Transverse colon (tissue), 3 donors: ENCODE data around the gene ZMIZ1.

Experiments used
- EP300 ChIP-seq: sonication (generic); formaldehyde crosslinking; IDR thresholded peaks from one replicate; pipeline ENCODE4 v1.6.1; 2017; ENCODE audit warnings: antibody characterized with exemption, low read depth
- POLR2A ChIP-seq: fragments of 450-650 bp; IDR thresholded peaks from one replicate; pipeline ENCODE4 v1.6.1; 2016; ENCODE audit warnings: antibody characterized with exemption, mild to moderate bottlenecking, moderate library complexity
- TF ChIP-seq, protein P1 (sequence below), 5 experiments: fragments of 200-600 bp in 3 of 5; fragments of 450-650 bp in 2 of 5; sonication (generic) in 3 of 5; IDR thresholded peaks; 1 replicate in 2 of 5; 2 replicates in 3 of 5; pipeline ENCODE4 v1.5.1; 2016 to 2017; ENCODE audit warnings: antibody characterized with exemption in 5 of 5, inconsistent platforms in 3 of 5, mild to moderate bottlenecking in 2 of 5, moderate library complexity in 1 of 5

DNA sequence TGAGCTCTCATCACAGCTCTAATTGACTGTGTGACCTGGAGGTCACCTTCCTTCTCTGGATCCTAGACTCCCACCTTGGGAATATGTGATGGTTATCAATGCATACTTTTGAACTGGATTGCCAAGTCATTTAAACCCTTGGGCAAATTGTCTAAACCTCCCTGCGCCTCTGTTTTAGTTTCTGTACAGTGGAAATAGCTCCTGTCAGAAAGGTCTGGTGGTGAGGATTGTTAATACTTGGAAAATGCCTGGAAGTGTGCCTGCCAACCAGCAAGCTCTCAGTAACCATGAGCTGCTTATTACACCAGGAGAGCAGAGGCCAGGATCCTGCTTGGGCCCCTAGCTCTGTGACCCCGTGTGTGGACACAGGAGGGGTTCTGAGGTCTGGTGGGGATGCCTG lies 169.8 kb downstream of the ZMIZ1 start:
- TF ChIP-seq, protein P1, sequence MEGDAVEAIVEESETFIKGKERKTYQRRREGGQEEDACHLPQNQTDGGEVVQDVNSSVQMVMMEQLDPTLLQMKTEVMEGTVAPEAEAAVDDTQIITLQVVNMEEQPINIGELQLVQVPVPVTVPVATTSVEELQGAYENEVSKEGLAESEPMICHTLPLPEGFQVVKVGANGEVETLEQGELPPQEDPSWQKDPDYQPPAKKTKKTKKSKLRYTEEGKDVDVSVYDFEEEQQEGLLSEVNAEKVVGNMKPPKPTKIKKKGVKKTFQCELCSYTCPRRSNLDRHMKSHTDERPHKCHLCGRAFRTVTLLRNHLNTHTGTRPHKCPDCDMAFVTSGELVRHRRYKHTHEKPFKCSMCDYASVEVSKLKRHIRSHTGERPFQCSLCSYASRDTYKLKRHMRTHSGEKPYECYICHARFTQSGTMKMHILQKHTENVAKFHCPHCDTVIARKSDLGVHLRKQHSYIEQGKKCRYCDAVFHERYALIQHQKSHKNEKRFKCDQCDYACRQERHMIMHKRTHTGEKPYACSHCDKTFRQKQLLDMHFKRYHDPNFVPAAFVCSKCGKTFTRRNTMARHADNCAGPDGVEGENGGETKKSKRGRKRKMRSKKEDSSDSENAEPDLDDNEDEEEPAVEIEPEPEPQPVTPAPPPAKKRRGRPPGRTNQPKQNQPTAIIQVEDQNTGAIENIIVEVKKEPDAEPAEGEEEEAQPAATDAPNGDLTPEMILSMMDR (IDR thresholded peaks at IDR 0.05): no peak
- no peak for TF ChIP-seq POLR2A
- TF ChIP-seq EP300: no peak
